Thoracic aorta (tissue), 2 donors: ENCODE data around the gene TRIM56. TPM values are rescaled to one million over a fixed set of nuclear protein-coding genes. Genes with fewer than 3 reads are reported as not detected.
"Not testable (repeated sequence)": the region's sequence is repeated elsewhere in the genome, so short reads cannot be mapped to it uniquely, and the experiment has no call there.

Experiments used
- ATAC-seq: fragments of 150-250 bp; one replicate; pipeline ENCODE4 v1.8.0; 2017; ENCODE audit warnings: low read depth; ENCODE audit not compliant: insufficient number of reproducible peaks, low FRiP score
- DNase-seq: peaks from one replicate; pipeline ENCODE4 v3.0.0-alpha.2; 2020; ENCODE audit warnings: low spot score
- H3K27ac ChIP-seq, 2 donors: fragments of 200-600 bp; sonication (generic); 1 replicate in 1 of 2; 2 replicates in 1 of 2; pipeline ENCODE4 v1.5.1; 2016; ENCODE audit warnings: mild to moderate bottlenecking in 2 of 2, moderate library complexity in 2 of 2
- H3K27me3 ChIP-seq: fragments of 200-600 bp; sonication (generic); replicated peaks from 2 replicates; pipeline ENCODE4 v1.6.0; 2016; ENCODE audit warnings: mild to moderate bottlenecking; ENCODE audit not compliant: insufficient read depth
- H3K36me3 ChIP-seq: fragments of 200-600 bp; sonication (generic); one replicate; pipeline ENCODE4 v1.5.1; 2016
- H3K4me1 ChIP-seq, 2 donors: fragments of 200-600 bp; sonication (generic); 1 replicate in 1 of 2; 2 replicates in 1 of 2; pipeline versions ENCODE4 v1.5.1 to v1.6.0; 2016; ENCODE audit warnings: low read depth in 2 of 2, mild to moderate bottlenecking in 1 of 2; ENCODE audit not compliant: control insufficient read depth in 1 of 2
- H3K4me3 ChIP-seq: fragments of 200-600 bp; sonication (generic); 2 replicates; pipeline ENCODE4 v1.5.1; 2016; ENCODE audit warnings: mild to moderate bottlenecking
- H3K9me3 ChIP-seq: fragments of 200-600 bp; sonication (generic); 2 replicates; pipeline ENCODE4 v1.5.1; 2016
- CTCF ChIP-seq: fragments of 200-600 bp; sonication (generic); IDR thresholded peaks from one replicate; pipeline ENCODE4 v1.5.1; 2019; ENCODE audit warnings: antibody characterized with exemption
- total RNA-seq, 2 donors: library from RNA; depleted of rRNA; stranded (reverse); fragments of >200 nt; gene quantifications; one replicate each; pipeline versions ENCODE4 v1.1.0 to v1.2.3, GENCODE V29; 2016

Gene TRIM56
- total RNA-seq, 2 donors from 2014 or later: 32.1 to 44.5 TPM

- no peaks in the 10 kb centered on the region for H3K36me3 ChIP-seq
- no peaks in the 10 kb centered on the region for H3K9me3 ChIP-seq
- peak overlapping the region; percentile 49 to 67 for H3K27ac ChIP-seq
- ATAC-seq (no peak), DNase-seq (no peak)
- peaks cover 9 to 31% of the 10 kb centered on the region in 2 donors for H3K4me1 ChIP-seq
- no peak overlapping the region for H3K4me3 ChIP-seq
- TF ChIP-seq CTCF: no peak
- H3K27me3 ChIP-seq: no peaks in the 10 kb centered on the region
These were observed 24.1 kb downstream of the TRIM56 start for GRCh38 chr7:101109368-101109767.

DNA sequence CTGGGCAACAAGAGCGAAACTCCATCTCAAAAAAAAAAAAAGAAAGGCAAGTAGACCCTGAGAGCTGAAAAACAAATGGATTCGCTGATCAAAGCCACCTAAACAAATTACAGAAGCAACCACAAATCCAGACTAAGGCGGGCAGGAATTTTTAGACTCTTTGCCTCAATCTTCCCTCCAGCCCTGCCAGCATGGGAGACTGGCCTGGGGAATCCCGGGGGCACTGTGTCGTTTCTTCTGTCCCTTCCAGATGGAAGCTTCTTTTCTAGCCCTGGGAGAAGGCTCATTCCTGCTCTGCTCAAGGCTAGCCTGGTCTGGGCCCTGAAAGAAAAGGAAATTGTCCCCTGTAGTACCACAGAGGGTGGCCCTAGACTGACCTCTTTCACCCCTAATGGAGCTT, 26.0 kb downstream of the TRIM56 start:
- H3K27ac ChIP-seq: peak overlapping the region; percentile 72 to 80
- no peak for TF ChIP-seq CTCF
- DNase-seq (no peak), ATAC-seq (no peak)
- no peak overlapping the region for H3K4me3 ChIP-seq
- H3K9me3 ChIP-seq: no peaks in the 10 kb centered on the region
- H3K4me1 ChIP-seq: peaks cover 9 to 31% of the 10 kb centered on the region in 2 donors
- H3K36me3 ChIP-seq: no peaks in the 10 kb centered on the region
- H3K27me3 ChIP-seq: no peaks in the 10 kb centered on the region

GRCh38 chr7:101112233-101112632, 27.0 kb downstream of the TRIM56 start:
- Histone ChIP-seq H3K27ac (peak overlapping the region; percentile 72 to 80), H3K27me3 (no peaks in the 10 kb centered on the region), H3K36me3 (no peaks in the 10 kb centered on the region), H3K9me3 (no peaks in the 10 kb centered on the region), H3K4me3 (no peak overlapping the region), H3K4me1 (peaks cover 9 to 36% of the 10 kb centered on the region in 2 donors)
- ATAC-seq (peak; percentile 48), DNase-seq (no peak)
- TF ChIP-seq CTCF: no peak

GRCh38 chr7:101113140-101113539, 27.9 kb downstream of the TRIM56 start:
- H3K27ac ChIP-seq: peak overlapping the region; percentile 72 to 80
- peaks cover 15 to 45% of the 10 kb centered on the region in 2 donors for H3K4me1 ChIP-seq
- not testable (repeated sequence) for ATAC-seq, DNase-seq, H3K9me3 ChIP-seq, H3K36me3 ChIP-seq, H3K27me3 ChIP-seq, H3K4me3 ChIP-seq

DNA sequence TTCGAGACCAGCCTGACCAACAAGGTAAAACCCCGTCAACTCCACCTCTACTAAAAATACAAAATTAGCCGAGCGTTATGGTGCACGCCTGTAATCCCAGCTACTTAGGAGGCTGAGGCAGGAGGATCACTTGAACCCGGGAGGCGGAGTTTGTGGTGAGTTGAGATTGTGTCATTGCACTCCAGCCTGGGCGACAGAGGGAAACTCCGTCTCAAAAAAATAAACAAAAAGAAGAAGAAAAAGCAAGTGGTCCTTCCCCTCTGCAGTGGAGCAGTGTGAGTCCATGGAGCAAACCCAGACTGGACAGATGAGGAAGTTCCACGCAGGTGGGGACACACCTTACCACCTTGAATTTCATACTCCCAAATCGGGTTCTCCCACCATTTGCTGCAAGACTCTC, 28.6 kb downstream of the TRIM56 start:
- ATAC-seq: no peak

More for the DNA sequence above, 28.6 kb downstream of the TRIM56 start:
- H3K27ac ChIP-seq: peak overlapping the region; percentile 42 to 72
- no peaks in the 10 kb centered on the region for H3K36me3 ChIP-seq
- no peak overlapping the region for H3K4me3 ChIP-seq
- H3K4me1 ChIP-seq: peaks cover 22 to 46% of the 10 kb centered on the region in 2 donors
- H3K27me3 ChIP-seq: no peaks in the 10 kb centered on the region
- DNase-seq: no peak
- no peak for TF ChIP-seq CTCF
- H3K9me3 ChIP-seq: no peaks in the 10 kb centered on the region
